Measurements from ENCODE around the gene SCYL2.

- no peak for TF ChIP-seq EZH2phosphoT487 (IDR thresholded peaks at IDR 0.05; ENCODE audit: borderline replicate concordance, low read length)
- TF ChIP-seq CTCF (IDR thresholded peaks at IDR 0.05; ENCODE audit: low read depth, low read length, poor library complexity, severe bottlenecking), result no peak
These were observed 98.4 kb downstream of the SCYL2 start for GRCh38 chr12:100365411-100365810.

Data from DOHH2 (cell line).